Stimulated activated CD4-positive, alpha-beta T cell treated with anti-CD3 and anti-CD28 coated beads, Interleukin-1b, Interleukin-23, amount 100 ng/mL, for 1 hour (primary cell): ENCODE measurements around the gene BTBD7.

Experiments used
- DNase-seq, 2 donors: peaks; one replicate each; pipeline ENCODE4 v3.0.0-alpha.2; 2020; ENCODE audit warnings: low read depth in 2 of 2

BTBD7 gene

GRCh38 chr14:93304771-93305170 is 28.1 kb downstream of the BTBD7 start:
- DNase-seq: no peak

DNA sequence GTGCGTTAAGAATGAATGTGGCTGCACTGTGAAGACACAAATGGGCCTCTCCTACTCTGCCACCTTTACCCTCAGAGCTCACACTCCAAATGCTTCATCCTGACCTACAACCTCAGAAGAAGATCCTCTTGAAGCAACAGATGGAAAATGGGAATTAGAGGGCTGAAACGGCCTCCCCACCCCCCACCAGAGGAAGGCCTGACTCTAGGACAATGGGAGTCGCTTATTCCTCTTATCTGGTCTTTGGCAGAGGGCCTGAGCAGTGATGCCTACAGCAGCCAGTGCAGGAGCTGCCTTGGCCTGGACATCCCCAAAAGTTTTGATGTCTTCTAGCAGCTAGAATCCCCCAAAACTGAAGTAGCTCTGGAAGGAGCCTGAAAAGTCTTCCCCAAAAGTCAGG is 29.2 kb downstream of the BTBD7 start:
- DNase-seq: no peak

DNA sequence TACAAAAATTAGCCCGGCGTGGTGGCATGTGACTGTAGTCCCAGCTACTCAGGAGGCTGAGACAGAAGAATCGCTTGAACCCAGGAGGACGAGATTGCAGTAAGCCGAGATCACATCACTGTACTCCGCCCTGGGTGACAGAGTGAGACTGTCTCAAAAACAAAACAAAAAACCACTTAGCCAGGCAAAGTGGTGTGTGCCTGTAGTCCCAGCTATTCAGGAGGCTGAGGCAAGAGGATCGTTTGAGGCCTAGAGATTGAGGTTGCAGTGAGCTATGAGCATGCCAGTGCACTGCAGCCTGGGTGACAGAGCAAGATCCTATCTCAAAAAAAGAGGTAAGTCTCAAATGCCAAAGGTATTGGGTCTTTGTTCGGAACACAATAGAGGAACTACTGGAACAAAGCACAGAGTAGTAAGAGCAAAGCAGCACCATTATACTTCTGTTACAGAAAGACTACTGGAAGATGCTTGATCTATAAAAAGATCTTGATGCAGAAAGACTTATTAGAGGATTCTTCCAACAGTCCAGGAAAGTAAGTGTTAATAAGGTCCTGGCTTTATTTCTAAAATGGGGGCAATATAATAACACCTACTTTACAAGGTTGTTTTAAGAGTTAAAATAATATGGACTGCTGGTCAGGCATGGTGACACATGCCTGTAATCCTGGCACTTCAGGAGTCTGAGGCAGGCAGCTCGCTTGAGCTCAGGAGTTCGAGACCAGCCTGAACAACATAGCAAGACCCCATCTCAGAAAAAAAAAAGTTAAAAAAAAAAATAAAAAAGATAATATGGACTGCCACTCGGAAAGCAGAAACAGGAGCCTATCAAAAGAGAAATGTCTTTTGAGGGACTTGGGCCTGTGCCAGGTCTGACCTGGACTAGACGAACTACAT is 29.9 kb downstream of the BTBD7 start:
- no peak for DNase-seq

- DNase-seq: no peak
Measured at GRCh38 chr14:93301821-93302447, 30.9 kb downstream of the BTBD7 start.

DNA sequence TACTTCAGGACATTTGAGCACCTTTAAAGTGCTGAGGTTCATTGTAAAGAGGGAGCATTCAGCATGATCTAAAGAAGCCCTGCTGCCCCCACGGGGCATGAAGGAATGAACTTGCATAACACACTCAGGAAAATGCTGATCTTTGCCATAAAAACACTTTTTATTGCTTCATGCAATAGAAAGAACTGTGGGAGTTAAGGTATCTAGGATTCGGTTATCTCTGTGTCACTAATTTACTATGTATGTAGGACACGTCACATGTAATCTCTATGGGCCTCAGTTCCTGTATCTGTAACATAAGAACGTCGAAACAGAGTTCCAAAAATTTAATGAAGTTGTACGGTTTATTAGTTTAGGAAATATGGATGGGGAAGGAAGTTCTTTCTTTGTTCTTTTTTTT is 33.0 kb downstream of the BTBD7 start:
- DNase-seq: no peak

DNA sequence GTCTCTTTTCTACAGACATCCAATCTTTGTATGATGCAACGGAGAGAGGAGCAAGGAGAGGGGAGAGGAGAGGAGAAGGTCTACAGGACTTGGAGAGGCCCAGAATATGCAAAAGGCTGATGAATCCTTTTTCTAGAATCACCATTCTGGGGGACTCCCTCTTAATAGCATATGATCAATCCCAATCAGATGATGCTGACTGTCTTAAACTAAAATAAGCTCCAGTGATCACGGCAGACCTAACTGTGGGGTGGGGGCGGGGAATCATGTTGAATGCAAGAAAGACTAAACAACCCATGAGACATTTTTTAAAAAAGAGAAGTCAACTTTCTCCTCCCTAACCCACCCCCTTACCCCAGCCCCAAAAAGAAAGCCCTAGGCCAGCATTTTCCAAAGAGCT is 33.4 kb downstream of the BTBD7 start:
- no peak for DNase-seq

DNA sequence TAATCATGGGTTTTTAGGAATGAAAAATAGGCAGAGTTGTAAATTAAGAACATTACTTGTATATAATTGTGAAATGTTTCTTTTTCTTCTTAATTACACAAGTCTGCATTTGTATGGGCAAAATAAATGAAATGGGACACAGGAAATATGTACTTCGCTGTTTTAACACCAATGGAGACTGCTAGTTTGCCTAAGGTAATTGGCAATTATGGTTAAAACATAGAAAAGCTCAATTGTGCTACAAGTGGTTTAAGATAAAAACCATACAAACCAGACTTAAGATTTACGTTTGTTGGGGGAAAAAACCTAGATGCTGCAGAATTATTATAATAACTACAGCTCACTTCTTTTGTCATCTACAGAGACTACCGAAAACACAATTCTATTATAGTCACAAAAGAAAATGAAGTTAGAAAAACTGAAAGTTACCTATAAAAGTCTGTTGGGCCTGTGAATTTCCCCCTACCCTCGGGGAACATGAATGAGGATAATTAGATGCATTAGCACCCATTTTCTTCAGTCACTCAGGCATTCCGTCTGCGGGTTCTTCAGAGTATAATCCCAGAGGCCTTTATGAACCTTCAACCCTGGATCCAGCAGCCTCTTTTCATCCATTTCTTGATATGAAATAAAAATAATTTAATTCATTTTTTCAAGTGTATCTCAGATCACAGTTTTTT is 37.2 kb downstream of the BTBD7 start:
- no peak for DNase-seq

GRCh38 chr14:93286212-93286890 is 46.5 kb downstream of the BTBD7 start:
- no peak for DNase-seq

GRCh38 chr14:93285044-93285443 is 47.8 kb downstream of the BTBD7 start:
- DNase-seq: no peak

DNA sequence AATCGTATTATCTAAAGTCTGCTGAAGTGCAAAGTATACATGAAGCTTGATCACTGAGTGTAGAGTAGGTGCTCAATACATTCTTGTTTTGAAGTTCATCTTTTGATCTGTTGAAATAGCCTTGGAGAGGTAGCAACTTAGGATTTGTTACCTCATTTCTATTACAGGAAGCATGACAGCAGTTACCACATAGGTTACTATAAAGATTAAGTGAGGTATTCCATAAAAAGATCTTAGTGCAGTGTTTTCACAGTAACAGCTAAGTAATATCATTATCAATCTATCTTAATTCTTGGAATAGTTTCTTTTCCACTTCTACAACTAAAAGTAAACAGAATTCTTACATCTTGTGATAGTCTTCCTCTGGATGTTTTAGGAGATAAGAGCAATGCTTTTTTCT is 50.9 kb downstream of the BTBD7 start:
- DNase-seq: no peak

DNA sequence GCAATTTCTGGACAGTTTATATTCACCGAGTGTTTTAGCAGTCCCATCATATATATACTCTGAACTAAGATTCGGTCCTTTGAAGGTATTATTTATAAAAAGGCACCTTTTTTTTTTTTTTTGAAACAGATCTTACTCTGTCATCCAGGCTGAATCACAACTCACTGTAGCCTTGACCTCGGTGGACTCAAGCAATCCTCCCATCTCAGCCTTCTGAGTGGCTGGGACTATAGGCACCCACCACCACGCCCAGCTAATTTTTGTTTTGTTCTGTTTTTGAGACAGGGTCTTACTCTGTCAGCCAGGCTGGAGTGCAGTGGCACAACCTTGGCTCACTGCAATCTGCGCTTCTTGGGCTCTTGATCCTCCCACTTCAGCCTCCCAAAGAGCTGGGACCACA is 52.1 kb downstream of the BTBD7 start:
- no peak for DNase-seq

- no peak for DNase-seq
Measured at GRCh38 chr14:93276031-93276716, 56.7 kb downstream of the BTBD7 start.

- DNase-seq: no peak
Measured at GRCh38 chr14:93274055-93274806, 58.6 kb downstream of the BTBD7 start.

- DNase-seq: no peak
Measured at GRCh38 chr14:93271111-93271510, 61.7 kb downstream of the BTBD7 start.

- DNase-seq: no peak
Measured at GRCh38 chr14:93269341-93270068, 63.3 kb downstream of the BTBD7 start.

DNA sequence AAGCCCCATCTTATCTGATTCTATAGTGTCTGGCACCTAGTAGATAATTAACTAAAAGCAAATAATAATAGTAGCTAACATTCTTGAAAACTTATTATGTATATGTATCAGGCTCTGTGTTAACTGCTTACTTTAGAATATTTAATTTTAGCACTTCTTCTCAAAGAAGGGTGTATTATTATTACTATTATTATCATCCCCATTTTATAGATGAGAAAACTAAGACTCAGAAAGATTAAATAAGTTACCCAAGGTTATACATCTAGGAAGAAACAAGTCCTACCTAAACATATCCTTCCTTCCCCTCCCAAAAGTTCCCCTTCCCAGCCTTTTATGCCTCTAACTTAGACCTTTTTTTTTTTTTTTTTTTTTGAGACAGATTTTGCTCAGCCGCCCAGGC is 64.4 kb downstream of the BTBD7 start:
- no peak for DNase-seq

DNA sequence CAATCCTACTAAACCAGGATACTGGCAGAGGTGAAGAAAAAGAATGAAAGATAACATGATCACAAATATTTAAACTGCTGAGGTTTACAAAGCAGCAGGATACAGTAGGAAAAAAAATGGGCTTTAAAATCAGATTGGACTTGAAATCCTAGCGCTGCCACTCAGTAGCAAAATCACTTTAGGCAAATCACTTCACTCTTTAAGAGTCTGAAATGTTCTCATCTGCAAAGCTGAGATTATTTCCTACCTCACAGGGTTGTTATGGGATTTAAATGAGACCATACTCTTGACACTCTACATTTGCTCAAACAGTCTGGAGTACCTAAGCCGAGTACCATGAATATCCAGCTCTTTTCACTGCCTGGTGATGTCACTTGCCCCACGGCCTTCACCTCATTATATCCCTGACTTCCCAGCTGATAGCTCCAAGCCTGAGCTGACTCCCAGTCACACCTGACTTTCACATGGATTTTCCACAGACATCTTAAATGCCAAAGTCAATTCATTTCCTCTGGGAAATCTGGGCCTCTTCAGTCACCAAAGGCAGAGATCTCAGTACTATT is 65.6 kb downstream of the BTBD7 start:
- DNase-seq: no peak

DNA sequence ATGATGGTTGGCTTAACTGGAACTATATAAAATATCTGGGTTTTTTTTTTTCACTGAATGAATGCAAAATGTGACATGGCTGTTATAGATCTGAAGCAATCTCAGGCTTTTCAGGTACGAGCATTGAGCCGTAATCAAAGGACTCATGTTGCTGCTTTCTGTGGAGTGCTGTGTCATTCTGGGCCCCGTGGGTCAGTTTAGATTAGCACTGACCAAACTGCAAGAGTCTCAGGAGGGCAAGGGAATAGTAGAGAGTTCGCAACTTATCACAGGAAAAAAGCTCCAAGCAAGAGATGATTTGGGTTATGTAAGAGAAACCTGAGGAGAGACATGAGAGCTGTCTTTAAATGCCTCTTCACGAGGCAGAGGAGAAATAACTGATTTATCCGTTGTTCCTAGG is 66.7 kb downstream of the BTBD7 start:
- no peak for DNase-seq

- no peak for DNase-seq
Measured at GRCh38 chr14:93263416-93263815, 69.4 kb downstream of the BTBD7 start.

DNA sequence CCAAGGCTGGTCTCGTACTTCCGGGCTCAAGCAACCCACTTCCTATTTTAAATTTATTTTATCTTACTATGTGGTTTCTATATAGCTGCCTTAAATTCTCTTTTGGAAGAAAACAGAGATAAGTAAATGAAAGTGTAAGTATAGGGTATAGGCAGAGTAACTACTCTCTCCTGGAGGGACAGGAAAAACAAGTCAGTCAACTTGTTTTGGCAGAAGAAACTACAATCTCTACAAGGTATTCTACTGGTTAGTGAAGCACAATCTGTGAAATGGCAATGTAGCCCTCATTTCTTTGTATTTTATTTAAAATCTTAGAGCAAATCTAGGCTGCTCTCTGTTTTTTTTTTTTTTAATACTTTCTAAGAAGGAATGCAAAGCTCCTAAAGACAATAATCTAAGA is 70.4 kb downstream of the BTBD7 start:
- DNase-seq: no peak
